ENCODE results near the gene CMTM7. TPM values are rescaled to one million over a fixed set of nuclear protein-coding genes. Genes with fewer than 3 reads are reported as not detected.

Gene CMTM7
- total and polyA plus RNA-seq, 2 of the 13 experiments (the other 11 are each of a cell fraction or from before 2014, with no cell fraction given): 20.9 to 21.4 TPM

DNA sequence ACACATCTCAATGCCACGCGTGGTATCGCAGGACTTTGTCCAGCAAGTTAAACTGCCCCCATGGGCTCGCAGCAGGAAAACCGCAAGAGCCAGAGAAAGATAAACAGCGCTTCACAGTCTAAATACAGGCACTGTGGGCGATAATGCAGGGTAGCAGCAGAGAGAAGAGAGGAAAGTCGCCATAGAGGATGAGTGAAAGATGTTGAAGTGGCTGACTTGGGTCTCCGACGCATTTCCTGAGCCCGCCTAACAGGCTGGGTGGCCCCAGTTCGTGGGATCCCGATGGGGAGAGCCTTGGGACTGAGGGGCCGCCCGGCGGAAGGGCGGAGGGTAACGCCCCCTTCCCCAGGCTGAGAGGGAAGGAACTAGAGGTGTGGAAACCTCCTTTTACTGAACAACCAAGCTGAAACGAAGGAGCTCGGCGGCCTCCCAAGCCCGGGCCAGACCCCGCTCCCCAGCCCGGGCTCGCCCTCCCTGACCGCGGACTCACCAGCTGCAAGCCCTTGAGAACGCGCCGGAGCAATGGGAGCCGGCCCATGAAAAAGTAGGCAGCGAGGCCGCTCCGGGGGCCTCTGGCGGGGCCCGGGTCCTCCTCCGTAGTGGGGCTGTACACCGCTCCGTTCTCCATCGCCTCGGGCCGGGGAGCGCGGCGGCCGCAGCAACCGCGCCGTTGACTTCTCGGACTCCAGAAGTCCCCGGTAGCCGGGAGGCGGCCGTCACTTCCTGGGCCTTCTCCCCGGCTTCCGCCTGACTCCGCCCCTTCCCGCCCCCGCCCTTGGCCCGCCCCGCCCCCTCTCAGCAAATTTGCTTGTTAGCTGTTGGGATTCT is 110.7 kb downstream of the CMTM7 start, which contains the start of gene CMTM6 (continued):
- no peak for TF ChIP-seq ZNF484 (CRISPR knock-in tag; IDR thresholded peaks at IDR 0.05; ENCODE audit: borderline replicate concordance, low read depth)
- TF ChIP-seq ZFX (CRISPR knock-in tag; IDR thresholded peaks at IDR 0.05; ENCODE audit: low read depth): peak; percentile 66
- no peak for TF ChIP-seq NR2C2 (CRISPR knock-in tag; IDR thresholded peaks at IDR 0.05; ENCODE audit: borderline replicate concordance)
- TF ChIP-seq, protein P1, sequence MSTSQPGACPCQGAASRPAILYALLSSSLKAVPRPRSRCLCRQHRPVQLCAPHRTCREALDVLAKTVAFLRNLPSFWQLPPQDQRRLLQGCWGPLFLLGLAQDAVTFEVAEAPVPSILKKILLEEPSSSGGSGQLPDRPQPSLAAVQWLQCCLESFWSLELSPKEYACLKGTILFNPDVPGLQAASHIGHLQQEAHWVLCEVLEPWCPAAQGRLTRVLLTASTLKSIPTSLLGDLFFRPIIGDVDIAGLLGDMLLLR (CRISPR knock-in tag; IDR thresholded peaks at IDR 0.05): no peak
- TF ChIP-seq, protein P2, sequence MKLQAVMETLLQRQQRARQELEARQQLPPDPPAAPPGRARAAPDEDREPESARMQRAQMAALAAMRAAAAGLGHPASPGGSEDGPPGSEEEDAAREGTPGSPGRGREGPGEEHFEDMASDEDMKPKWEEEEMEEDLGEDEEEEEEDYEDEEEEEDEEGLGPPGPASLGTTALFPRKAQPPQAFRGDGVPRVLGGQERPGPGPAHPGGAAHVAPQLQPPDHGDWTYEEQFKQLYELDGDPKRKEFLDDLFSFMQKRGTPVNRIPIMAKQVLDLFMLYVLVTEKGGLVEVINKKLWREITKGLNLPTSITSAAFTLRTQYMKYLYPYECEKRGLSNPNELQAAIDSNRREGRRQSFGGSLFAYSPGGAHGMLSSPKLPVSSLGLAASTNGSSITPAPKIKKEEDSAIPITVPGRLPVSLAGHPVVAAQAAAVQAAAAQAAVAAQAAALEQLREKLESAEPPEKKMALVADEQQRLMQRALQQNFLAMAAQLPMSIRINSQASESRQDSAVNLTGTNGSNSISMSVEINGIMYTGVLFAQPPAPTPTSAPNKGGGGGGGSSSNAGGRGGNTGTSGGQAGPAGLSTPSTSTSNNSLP (IDR thresholded peaks at IDR 0.05; ENCODE audit: low read depth, low read length): no peak
- TF ChIP-seq, protein P3, sequence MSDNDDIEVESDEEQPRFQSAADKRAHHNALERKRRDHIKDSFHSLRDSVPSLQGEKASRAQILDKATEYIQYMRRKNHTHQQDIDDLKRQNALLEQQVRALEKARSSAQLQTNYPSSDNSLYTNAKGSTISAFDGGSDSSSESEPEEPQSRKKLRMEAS (IDR thresholded peaks at IDR 0.05): no peak
- no peak for TF ChIP-seq PRMT3 (CRISPR knock-in tag; IDR thresholded peaks at IDR 0.05; ENCODE audit: borderline replicate concordance, low read depth)
- no peak for TF ChIP-seq ZNF224 (CRISPR knock-in tag; IDR thresholded peaks at IDR 0.05)
- TF ChIP-seq ZFP37 (CRISPR knock-in tag; IDR thresholded peaks at IDR 0.05; ENCODE audit: borderline replicate concordance): no peak
- no peak for TF ChIP-seq GATA4 (IDR thresholded peaks at IDR 0.05; ENCODE audit: borderline replicate concordance, low read depth)
- TF ChIP-seq ETV6 (CRISPR knock-in tag; conservative IDR thresholded peaks at IDR 0.05): no peak
- no peak for TF ChIP-seq LCORL (IDR thresholded peaks at IDR 0.05)
- TF ChIP-seq LCORL (CRISPR knock-in tag; IDR thresholded peaks at IDR 0.05): no peak
- no peak for TF ChIP-seq DNMT3B (CRISPR knock-in tag; conservative IDR thresholded peaks at IDR 0.05)
- TF ChIP-seq, protein P4, sequence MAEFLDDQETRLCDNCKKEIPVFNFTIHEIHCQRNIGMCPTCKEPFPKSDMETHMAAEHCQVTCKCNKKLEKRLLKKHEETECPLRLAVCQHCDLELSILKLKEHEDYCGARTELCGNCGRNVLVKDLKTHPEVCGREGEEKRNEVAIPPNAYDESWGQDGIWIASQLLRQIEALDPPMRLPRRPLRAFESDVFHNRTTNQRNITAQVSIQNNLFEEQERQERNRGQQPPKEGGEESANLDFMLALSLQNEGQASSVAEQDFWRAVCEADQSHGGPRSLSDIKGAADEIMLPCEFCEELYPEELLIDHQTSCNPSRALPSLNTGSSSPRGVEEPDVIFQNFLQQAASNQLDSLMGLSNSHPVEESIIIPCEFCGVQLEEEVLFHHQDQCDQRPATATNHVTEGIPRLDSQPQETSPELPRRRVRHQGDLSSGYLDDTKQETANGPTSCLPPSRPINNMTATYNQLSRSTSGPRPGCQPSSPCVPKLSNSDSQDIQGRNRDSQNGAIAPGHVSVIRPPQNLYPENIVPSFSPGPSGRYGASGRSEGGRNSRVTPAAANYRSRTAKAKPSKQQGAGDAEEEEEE (CRISPR knock-in tag; IDR thresholded peaks at IDR 0.05; ENCODE audit: borderline replicate concordance): no peak
- TF ChIP-seq, protein P5, sequence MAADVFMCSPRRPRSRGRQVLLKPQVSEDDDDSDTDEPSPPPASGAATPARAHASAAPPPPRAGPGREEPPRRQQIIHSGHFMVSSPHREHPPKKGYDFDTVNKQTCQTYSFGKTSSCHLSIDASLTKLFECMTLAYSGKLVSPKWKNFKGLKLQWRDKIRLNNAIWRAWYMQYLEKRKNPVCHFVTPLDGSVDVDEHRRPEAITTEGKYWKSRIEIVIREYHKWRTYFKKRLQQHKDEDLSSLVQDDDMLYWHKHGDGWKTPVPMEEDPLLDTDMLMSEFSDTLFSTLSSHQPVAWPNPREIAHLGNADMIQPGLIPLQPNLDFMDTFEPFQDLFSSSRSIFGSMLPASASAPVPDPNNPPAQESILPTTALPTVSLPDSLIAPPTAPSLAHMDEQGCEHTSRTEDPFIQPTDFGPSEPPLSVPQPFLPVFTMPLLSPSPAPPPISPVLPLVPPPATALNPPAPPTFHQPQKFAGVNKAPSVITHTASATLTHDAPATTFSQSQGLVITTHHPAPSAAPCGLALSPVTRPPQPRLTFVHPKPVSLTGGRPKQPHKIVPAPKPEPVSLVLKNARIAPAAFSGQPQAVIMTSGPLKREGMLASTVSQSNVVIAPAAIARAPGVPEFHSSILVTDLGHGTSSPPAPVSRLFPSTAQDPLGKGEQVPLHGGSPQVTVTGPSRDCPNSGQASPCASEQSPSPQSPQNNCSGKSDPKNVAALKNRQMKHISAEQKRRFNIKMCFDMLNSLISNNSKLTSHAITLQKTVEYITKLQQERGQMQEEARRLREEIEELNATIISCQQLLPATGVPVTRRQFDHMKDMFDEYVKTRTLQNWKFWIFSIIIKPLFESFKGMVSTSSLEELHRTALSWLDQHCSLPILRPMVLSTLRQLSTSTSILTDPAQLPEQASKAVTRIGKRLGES (CRISPR knock-in tag; IDR thresholded peaks at IDR 0.05; ENCODE audit: borderline replicate concordance): no peak
- TF ChIP-seq ZNF563 (CRISPR knock-in tag; IDR thresholded peaks at IDR 0.05): no peak
- TF ChIP-seq, protein P6, sequence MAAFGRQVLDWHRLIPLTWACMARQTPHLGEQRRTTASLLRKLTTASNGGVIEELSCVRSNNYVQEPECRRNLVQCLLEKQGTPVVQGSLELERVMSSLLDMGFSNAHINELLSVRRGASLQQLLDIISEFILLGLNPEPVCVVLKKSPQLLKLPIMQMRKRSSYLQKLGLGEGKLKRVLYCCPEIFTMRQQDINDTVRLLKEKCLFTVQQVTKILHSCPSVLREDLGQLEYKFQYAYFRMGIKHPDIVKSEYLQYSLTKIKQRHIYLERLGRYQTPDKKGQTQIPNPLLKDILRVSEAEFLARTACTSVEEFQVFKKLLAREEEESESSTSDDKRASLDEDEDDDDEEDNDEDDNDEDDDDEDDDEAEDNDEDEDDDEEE (CRISPR knock-in tag; IDR thresholded peaks at IDR 0.05): no peak
- TF ChIP-seq SMAD9 (CRISPR knock-in tag; IDR thresholded peaks at IDR 0.05): no peak
